HG02642 (cell line): ENCODE data around the gene TSKS.

Experiments used
- ATAC-seq: cut with Tn5 transposase; IDR thresholded peaks from one replicate; pipeline ENCODE4 v1.9.1; 2021; ENCODE audit warnings: mild to moderate bottlenecking; ENCODE audit not compliant: unreplicated experiment, poor library complexity

The TSKS gene

DNA sequence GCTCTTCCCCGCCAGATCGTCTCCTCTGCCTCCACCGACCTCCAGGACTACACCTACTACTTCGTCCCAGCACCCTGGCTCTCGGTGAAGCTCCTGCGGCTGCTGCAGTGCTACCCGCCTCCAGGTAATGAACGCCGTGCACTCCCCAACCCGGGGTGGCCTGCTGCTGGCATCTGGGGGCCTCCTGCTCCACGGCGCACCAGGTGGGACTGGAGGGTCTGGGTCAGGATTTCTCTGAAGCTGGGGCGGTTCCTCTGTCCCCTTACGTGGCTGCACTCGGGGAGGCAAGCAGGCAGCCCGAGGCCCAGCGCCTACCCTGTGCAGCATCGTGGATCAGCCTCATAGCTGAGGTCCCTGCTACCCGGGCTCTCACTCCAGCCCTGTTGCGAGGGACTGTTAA lies 32.5 kb upstream of the TSKS start:
- no peak for ATAC-seq

DNA sequence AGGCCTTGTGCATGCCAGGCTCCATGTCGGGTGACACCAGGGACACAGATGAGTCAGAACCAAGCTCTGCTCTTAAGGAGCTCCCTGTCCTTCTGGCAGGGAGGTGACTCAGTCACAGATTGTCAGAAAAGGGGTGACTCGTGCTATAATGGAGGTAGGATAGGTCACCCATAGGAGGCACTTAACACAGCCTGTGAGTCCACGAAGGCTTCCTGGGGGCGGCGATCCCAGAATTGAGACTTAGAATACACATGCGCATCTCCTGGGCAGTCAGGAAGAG lies 30.4 kb upstream of the TSKS start:
- ATAC-seq, result no peak

DNA sequence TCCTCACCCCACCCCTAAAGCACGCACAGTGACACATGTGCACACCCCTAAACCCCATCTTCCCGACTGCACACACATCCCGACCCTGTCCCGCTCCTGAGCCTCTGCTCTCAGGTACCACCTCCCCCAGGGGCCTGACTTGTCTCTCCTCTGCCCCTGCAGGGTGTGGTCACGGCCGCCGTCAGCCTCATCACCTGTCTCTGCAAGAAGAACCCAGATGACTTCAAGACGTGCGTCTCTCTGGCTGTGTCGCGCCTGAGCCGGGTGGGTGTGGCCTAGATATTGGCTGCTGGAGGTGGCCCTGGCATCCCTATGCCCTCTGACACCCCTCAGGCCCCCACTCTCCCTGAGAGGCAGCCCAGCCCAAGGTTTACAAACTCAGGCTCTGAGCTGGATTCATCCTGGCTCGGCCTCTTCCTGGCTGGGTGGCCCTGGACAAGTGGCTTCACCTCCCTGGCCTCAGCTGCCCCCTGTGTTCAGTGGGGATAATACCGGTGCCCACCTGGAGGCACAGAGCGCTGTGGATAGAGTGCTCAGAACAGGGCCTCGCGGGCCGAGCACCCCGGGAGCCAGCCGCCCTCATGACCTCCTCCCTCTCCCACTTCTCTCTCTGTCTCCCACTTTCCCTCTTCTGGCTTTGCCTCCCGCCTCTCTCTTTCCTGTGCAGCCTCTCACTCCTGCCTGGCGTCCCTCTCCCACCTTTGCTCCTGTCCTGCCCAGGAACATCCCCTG lies 29.9 kb upstream of the TSKS start:
- ATAC-seq, result no peak

DNA sequence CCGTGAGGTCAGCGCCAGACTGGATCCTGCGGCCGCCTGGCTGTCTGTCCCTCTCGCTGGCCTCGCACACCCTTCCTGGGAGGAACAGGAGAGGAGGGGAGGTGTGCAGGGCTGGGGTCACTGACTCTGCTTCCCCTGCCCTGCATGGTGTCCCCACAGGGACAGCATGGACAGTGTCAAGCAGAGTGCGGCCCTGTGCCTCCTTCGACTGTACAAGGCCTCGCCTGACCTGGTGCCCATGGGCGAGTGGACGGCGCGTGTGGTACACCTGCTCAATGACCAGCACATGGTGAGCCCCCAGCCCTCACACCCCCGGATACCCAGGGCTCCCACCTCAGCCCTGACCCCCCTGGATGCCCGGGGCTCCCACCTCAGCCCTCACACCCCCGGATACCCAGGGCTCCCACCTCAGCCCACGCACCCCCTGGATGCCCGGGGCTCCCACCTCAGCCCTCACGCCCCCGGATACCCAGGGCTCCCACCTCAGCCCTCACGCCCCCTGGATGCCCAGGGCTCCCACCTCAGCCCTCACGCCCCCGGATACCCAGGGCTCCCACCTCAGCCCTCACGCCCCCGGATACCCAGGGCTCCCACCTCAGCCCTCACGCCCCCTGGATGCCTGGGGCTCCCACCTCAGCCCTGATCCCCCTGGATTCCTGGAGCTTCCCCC lies 28.8 kb upstream of the TSKS start:
- no peak for ATAC-seq

DNA sequence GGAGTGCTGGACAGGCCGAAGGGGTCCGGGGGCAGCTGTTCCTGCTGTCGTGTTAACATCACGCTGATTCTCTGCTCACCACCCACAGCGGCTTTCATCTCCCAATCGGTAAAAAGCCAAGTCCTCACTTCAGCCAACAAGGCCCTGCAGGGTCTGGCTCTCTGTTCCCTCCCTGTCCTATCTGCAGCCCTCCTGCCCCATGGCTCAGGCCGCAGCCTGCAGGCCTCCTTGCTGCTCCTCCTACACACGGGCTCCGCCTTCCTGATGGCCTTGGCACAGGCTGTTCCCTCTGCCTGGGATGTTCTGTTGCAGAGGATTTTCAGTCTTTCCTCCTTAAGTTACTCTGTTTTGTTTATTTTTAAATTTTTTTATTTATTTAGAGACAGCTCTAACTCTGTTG lies 27.8 kb upstream of the TSKS start:
- ATAC-seq, result no peak

DNA sequence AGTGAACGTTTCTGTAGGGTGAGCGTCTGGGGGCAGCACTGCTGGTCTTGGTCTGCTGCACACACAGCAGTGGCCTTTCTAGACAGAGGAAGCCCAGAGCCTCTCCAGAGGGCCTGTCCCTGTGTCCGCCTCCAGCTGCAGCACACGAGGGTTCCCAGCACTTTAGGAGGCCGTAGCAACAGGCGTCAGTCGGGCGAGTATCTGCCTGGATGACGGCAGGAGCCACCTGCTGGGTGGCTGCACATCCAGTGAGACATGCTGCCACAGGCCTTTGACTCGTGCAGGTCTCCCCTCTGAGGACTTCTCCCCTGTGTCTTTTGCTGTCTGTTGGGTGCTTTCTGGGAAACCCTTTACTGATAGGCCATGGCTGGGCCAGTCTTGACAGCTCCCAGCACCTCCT lies 25.8 kb upstream of the TSKS start:
- ATAC-seq, result no peak

DNA sequence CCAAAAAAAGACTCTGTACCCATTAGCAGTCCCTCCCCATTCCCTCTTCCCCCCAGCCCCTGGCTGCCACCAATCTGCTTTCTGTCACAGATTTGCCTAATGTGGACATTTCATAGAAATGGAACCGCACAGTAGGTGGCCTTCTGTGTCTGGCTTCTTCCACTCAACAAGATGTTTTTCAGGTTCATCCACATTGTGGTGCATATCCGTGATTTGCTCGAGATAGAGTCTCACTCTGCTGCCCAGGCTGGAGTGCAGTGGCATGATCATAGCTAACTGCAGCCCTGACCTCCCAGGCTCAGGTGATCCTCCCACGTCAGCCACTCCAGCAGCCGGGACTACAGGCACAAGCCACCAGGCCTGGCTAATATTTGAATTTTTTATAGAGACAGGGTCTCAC lies 24.6 kb upstream of the TSKS start:
- no peak for ATAC-seq

DNA sequence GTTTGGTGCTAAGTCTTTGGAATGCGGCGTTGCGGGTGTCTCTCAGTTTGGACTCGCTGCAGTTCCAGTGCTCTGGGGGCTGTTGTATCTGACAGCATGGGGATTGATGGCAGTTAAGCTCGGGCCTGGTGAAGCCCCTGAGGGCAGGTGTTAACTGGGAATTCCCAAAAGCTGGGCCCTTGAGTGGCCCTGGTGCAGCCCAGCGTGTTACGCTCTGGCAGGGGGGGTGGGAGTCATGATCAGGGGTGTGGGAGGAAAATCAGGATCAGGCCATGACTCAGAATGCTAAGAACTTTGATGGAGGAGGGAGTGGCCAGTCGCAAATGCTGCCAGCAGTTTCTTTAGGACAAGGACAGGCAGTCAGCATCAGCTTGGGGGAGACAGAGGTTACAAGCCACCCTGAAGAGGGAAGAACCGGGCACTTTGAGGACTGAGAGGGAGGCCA lies 23.3 kb upstream of the TSKS start:
- ATAC-seq, result no peak

DNA sequence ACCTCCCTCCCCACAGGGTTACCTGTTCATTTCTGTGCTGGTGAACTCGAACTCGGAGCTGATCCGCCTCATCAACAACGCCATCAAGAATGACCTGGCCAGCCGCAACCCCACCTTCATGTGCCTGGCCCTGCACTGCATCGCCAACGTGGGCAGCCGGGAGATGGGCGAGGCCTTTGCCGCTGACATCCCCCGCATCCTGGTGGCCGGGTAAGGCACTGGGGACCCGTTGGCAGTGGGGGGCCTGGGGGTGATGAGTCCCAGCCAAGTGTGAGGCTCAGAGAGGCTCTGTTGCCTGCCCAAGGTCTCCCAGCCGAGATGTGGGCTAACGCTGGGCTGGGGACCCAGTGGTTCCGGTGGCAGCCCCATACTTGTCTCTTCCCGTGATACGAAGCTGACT lies 19.4 kb upstream of the TSKS start:
- no peak for ATAC-seq

DNA sequence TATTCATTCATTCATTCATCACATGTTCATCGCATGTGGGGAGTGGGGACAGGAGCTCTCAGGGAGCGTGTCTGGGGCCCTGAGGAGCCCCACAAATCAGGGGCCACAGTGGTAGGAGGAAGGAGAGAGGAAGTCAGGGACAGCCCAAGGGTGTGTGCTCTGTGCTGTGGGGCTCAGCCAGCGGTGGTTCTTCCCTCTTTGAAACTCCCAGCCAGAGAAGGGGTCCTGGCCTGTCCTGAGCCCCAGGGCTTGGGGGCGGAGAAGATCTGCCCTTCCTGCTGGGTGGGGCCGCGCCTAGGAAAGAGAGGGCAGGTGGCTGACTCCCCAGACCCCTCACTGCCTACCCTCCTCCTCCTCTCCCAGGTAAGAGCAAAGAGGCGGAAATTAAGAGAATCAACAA lies 18.3 kb upstream of the TSKS start:
- no peak for ATAC-seq

DNA sequence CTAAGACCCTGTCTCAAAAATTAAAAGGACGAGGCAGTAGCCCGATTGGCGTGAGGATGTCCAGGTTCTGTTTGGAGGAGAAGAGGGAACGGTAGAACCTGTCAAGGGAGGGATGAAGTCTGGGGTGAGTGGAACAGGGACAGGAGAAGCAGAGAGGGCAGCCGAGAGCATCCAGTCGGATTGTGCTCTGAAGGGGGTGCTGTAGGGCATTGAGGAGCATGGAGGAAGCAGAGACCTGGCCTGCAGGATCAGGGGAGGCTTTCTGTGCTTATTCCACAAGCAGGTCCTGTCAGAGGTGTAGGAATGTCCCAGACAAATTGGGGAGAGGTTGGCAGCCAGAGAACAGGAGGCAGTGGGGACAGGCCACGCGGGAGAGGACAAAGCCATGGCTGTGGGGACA lies 17.8 kb upstream of the TSKS start:
- ATAC-seq, result no peak

DNA sequence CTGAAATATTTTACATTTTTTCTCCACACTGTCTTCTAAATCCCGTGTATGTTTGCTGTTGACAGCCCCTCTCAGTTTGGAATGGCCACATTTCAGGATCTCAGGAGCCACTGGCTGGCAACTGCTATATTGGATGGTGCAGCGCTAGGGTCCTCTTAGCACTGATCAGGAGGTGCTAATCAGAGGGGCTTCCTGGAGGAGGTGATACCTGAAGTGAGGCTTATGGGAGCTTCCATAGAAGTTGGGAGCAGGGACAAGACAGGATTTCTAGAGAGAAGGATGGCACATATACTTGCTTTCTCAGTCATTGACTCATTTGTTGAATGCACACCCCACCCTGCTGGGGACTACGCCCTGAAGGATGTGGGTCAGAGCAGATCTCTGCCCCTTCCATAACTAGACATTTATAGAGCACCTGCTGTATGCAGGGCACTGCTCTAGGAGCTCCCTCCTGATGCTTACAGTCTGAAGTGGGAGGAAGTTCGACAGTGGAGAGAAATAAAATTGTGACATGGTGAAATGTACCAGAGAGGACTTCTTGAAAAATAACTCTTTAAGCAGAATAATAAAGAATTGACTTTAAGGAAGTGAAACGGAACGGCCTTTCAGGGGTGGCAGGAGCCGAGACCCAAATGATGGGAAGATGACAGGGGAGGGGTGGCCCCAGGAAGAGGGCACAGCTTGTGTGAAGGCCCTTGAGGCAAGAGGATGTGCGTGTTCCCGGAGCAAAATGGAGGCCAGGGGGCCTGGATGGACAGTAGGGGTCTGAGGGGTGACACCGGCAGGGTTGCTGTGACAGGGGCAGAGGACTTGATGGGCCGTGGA lies 16.8 kb upstream of the TSKS start:
- ATAC-seq, result no peak

DNA sequence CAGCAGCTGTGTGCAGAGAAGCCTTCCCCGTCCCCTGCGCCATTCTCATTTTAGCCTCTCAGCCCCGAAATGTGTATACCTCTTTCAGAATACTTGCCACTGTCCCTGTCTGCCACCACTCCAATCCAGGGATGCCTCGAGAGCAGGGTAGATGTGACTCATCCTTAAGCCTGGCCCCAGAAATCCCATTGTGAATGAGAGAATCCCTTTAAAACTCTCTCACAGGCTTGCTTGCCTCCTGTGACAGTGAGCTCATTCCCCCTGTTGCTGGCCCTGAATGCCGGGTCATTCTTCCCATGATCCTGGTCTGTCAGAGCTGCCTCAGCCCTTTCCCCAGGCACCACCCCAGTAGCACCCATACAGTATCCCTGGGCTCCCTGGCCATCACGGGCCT lies 13.3 kb upstream of the TSKS start:
- ATAC-seq, result no peak

DNA sequence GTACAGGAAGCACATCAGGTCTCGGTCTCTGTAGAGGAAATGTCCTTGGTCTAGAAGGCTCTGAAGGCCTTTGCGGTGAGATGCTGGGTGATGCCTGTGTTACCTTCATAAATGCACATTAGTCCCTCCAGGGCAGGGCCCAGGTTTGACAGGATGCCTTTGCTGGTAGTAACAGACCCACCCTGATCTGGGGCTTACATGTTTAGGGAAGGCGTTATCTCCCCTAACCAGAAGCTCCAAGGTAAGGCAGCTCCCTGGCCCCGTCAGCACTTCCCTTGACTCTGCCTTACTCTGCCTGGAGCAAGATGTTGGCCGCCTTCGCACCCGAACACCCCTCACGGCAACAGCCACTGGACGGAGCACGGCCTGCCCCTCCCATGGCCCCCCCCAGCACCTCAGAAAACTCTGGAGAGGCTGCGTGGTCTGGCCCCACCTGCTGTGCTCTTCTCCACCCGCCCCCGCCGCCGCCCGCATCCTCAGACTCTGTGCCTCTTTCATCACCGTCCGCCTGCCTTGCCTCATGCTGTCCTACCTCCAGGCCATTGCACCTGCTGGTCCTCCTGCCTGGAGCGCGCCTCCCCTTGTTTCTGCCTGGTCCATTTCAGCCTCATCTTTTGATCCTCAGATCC lies 12.8 kb upstream of the TSKS start:
- ATAC-seq, result no peak

DNA sequence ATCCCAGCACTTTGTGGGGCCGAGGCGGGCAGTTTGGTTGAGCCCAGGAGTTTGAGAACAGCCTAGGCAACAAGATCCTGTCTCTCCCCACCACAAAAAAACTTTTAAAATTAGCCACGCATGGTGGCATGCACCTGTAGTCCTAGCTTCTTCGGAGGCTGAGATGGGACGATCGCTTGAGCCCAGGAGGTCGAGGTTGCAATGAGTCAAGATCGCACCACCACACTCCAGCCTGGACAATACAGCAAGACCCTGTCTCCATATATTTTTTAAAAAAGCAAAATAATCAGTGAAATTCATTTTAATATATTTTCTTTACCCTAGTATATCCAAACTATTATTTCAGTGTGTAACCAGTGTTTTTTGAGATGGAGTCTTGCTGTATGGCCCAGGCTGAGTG lies 11.9 kb upstream of the TSKS start:
- ATAC-seq, result no peak

DNA sequence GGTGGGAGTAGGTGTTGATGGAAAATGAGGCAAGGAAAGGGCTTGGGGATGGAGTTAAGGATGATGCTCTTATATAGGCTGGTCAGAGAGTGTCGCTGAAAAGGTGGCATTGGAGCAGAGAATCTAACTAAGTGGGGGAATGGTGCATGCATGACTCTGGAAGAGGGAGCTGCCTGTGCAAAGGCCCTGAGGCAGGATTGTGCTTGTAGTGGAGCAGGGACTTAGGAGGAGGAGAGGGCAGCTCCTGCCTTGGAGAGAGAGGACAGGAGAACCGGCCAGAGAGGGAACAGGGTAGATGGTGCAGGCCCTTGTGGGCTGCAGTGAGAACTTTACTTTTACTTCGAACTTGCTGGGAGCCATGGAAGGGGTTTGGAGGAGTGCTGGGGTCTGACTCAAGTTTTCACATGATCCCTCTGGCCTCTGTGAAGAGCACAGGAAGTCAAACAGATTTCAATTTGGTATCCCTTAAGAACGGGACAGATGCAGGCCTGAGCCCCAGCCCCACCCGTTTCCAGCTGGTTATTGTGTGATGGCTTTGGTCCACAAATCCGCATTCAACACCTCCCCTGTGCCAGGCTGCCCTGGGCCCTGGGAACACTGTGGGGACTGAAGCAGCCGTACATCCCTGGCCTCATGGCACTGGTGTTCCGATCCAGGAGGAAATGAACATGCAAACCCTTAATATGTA lies 10.7 kb upstream of the TSKS start:
- ATAC-seq, result no peak

DNA sequence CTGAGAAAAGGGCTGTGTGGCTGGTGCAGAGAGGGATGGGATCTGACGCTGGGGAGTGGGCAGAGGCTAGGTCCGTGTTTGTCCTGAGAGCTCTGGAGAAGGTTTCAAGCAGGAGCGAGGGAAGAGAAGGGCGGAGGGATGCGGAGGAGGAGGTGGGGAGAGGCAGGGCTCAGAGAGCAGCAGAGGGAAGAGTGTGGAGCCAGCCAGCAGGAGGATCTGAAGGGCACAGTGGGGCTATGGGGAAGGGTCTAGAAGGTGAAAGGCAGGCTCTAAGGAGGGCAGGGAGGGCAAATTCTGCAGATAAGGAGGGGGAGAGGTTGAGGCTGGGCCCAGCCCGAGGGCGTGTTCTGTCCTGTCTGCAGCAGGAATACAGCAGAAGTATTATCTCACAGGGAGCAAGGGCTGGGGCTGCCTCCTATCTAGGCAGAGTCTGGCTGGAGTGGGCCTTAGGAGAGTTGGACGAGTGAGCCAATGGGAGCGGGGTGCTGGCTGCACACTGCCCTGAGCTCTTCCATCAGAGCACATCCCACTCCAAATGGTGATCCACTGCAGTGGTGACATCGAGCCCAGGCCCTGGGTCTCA lies 9.8 kb upstream of the TSKS start:
- ATAC-seq, result no peak

DNA sequence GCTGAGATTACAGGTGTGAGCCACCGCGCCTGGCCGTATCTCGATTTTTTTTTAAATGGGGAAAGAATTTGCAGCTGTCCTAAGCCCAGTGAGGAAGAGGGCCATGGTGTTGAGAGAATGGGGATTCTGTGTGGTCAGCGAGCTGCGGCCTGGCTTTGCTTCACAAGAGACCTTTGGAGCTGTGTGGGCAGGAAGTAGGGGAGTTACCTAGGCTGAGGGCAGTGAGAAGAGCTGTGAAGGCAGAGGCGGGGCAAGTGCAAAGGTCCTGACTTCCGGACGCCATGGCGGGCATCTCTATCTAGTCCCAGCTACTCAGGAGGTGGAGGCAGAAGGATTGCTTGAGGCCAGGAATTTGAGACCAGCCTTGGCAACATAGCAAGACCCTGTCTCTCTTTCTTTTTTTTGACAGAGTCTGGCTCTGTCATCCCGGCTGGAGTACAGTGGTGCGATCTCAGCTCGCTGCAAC lies 8.6 kb upstream of the TSKS start:
- no peak for ATAC-seq

DNA sequence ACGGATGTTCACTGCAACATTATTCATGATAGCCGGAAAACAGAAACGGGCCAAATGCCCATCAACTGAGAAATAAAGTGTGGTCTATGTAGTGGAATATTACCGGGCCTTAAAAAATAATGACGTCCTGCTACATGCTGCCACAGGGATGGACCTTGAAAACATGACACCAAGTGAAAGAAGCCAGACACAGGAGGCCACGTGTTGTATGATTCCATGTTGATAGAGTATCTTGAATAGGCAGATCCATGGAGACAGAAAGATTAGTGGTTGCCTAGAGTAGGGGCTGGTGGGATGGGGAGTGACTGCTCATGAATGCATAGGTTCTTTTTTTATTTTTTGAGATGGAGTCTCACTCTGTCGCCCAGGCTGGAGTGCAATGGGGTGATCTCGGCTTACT lies 7.4 kb upstream of the TSKS start:
- no peak for ATAC-seq

DNA sequence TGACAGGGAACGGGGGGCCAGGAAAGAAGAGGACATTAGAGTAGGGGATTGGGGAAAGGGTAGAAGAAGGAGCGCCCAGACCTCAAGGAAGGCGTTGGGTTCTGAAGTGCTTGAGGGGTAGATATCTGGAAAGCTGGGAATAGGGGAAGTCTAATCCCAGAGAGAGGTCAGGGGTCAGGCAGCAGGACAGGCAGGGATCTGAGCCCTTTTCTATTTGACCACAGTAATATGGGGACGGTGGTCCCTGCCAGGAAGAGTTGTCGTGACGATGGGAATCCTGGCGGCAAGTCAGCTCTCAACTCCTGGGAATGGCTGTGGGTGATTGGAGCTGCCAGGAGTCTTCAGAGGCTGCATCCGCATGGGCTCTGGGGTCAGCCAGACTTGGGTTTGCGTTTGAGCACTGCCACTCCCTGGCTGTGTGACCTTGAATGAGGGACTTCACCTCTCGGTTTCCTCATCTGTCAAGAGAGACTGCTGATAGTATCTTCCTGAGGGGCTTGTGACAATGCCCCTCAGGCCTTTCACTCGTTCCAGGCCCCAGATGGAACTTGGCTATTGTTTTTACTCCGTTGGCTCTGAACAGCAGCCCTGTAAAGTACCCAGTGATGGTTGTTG lies 5.0 kb upstream of the TSKS start:
- no peak for ATAC-seq
